Kidney epithelial cell (primary cell): ENCODE data around the gene NBEAL1. TPM values are rescaled to one million over a fixed set of nuclear protein-coding genes. Genes with fewer than 3 reads are reported as not detected.
"Not testable (repeated sequence)": the region's sequence is repeated elsewhere in the genome, so short reads cannot be mapped to it uniquely, and the experiment has no call there.

ENCODE experiments used
- DNase-seq: peaks from one replicate; pipeline ENCODE4 v3.0.0-alpha.2; 2010; ENCODE audit warnings: low read depth
- H3K27me3 ChIP-seq: 2 replicates; pipeline ENCODE4 v1.6.0; 2011; ENCODE audit warnings: low read length; ENCODE audit not compliant: control insufficient read depth, insufficient read depth
- H3K36me3 ChIP-seq: 2 replicates; pipeline ENCODE4 v1.5.1; 2011; ENCODE audit warnings: low read length; ENCODE audit not compliant: control insufficient read depth, insufficient read depth
- H3K4me3 ChIP-seq: 2 replicates; pipeline ENCODE4 v1.5.1; 2011; ENCODE audit warnings: low read depth, mild to moderate bottlenecking, control low read depth, low read length
- CTCF ChIP-seq: IDR thresholded peaks from 2 replicates; pipeline ENCODE4 v1.5.1; 2011; ENCODE audit warnings: mild to moderate bottlenecking, moderate library complexity, low read length, control low read depth, inconsistent platforms; ENCODE audit not compliant: insufficient read depth, poor library complexity, severe bottlenecking
- total RNA-seq: library from RNA; depleted of rRNA; stranded (reverse); fragments of >200 nt; gene quantifications from 2 replicates; pipeline ENCODE4 v1.2.3, GENCODE V29; 2015

NBEAL1 gene
- total RNA-seq, 1 donor from 2014 or later = 16.0 TPM

- DNase-seq = no peak
- peaks cover 1% of the 10 kb centered on the region for H3K36me3 ChIP-seq
- no peaks in the 10 kb centered on the region for H3K27me3 ChIP-seq
- TF ChIP-seq CTCF = no peak
- H3K4me3 ChIP-seq = no peak overlapping the region
These were observed 91.3 kb downstream of the NBEAL1 start for GRCh38 chr2:203105996-203106395.

- H3K27me3 ChIP-seq, H3K4me3 ChIP-seq, H3K36me3 ChIP-seq, DNase-seq: not testable (repeated sequence)
These were observed 95.8 kb downstream of the NBEAL1 start for GRCh38 chr2:203110496-203110895.

GRCh38 chr2:203112342-203112741 lies 97.7 kb downstream of the NBEAL1 start:
- no peak for TF ChIP-seq CTCF
- no peaks in the 10 kb centered on the region for H3K27me3 ChIP-seq
- H3K36me3 ChIP-seq = peaks cover 1% of the 10 kb centered on the region
- no peak for DNase-seq
- no peak overlapping the region for H3K4me3 ChIP-seq

- H3K4me3 ChIP-seq, DNase-seq, H3K27me3 ChIP-seq, H3K36me3 ChIP-seq: not testable (repeated sequence)
These were observed 100.6 kb downstream of the NBEAL1 start for GRCh38 chr2:203115201-203115700.

- Histone ChIP-seq H3K4me3 (no peak overlapping the region), H3K27me3 (no peaks in the 10 kb centered on the region), H3K36me3 (no peaks in the 10 kb centered on the region)
- no peak for DNase-seq
- TF ChIP-seq CTCF = no peak
These were observed 107.8 kb downstream of the NBEAL1 start for GRCh38 chr2:203122317-203122986.

GRCh38 chr2:203126996-203127395 lies 112.3 kb downstream of the NBEAL1 start:
- TF ChIP-seq CTCF = no peak
- H3K4me3 ChIP-seq = no peak overlapping the region
- DNase-seq = no peak
- H3K27me3 ChIP-seq = no peaks in the 10 kb centered on the region
- no peaks in the 10 kb centered on the region for H3K36me3 ChIP-seq

- no peaks in the 10 kb centered on the region for H3K27me3 ChIP-seq
- H3K4me3 ChIP-seq = no peak overlapping the region
- no peaks in the 10 kb centered on the region for H3K36me3 ChIP-seq
- no peak for DNase-seq
- TF ChIP-seq CTCF = no peak
These were observed 120.4 kb downstream of the NBEAL1 start for GRCh38 chr2:203135105-203135504.
